Middle frontal gyrus (tissue), 1 donor: ENCODE measurements around the gene GMDS.

Experiments used
- DNase-seq: peaks from one replicate; pipeline ENCODE4 v3.0.0-alpha.2; 2015; ENCODE audit warnings: low spot score; ENCODE audit errors: extremely low spot score

GMDS gene

GRCh38 chr6:1619673-1620503 lies 625.5 kb downstream of the GMDS start:
- DNase-seq = no peak

GRCh38 chr6:1619098-1619672 lies 626.2 kb downstream of the GMDS start:
- DNase-seq = no peak

GRCh38 chr6:1618311-1619097 lies 626.9 kb downstream of the GMDS start:
- DNase-seq = no peak

- no peak for DNase-seq
These were observed 627.7 kb downstream of the GMDS start for GRCh38 chr6:1617466-1618310.

GRCh38 chr6:1616701-1617463 lies 628.5 kb downstream of the GMDS start:
- no peak for DNase-seq

- no peak for DNase-seq
These were observed 629.5 kb downstream of the GMDS start for GRCh38 chr6:1615853-1616420.

- no peak for DNase-seq
These were observed 630.1 kb downstream of the GMDS start for GRCh38 chr6:1615151-1615852.

GRCh38 chr6:1614448-1615150 lies 630.8 kb downstream of the GMDS start:
- DNase-seq = no peak

GRCh38 chr6:1613688-1614447 lies 631.5 kb downstream of the GMDS start:
- DNase-seq = no peak

- DNase-seq = no peak
These were observed 632.1 kb downstream of the GMDS start for GRCh38 chr6:1613346-1613687.

- DNase-seq = no peak
These were observed 632.5 kb downstream of the GMDS start for GRCh38 chr6:1612974-1613306.

GRCh38 chr6:1612299-1612973 lies 633.0 kb downstream of the GMDS start:
- DNase-seq = no peak

GRCh38 chr6:1611572-1612298 lies 633.7 kb downstream of the GMDS start:
- no peak for DNase-seq

- no peak for DNase-seq
These were observed 634.2 kb downstream of the GMDS start for GRCh38 chr6:1611322-1611571.

GRCh38 chr6:1610497-1611321 lies 634.7 kb downstream of the GMDS start:
- DNase-seq = no peak

GRCh38 chr6:1609648-1610496 lies 635.5 kb downstream of the GMDS start, which contains the start of gene FOXC1:
TSS of gene FOXC1 (plus strand) at chr6:1609915. CDS start at chr6:1610446, 531 bp downstream.
- no peak for DNase-seq
